Measurements from ENCODE around the gene OTOL1.

Gene OTOL1

DNA sequence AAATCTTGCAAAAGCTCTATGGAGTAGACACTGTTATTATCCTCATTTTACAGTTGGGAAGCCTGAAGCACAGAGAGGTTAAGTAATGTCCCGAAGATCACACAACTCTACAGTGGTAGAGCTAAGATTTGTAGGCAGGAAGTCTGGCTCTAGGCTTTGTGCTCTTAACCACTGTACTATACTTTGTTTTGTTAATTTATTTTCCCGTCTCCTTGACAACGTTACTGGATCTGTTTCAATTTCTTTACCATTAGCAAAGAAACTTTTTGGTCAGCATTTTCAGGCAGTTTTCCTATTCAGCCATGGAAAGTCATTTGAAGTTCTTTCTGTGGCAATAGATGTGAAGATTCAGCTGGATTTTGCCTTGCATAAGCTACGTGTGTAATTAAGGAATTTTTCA is 51.7 kb downstream of the OTOL1 start:
- DNase-seq = no peak

- DNase-seq = no peak
Observed at GRCh38 chr3:161549261-161549660, 52.7 kb downstream of the OTOL1 start.

- no peak for DNase-seq
Observed at GRCh38 chr3:161550491-161551195, 54.0 kb downstream of the OTOL1 start.

DNA sequence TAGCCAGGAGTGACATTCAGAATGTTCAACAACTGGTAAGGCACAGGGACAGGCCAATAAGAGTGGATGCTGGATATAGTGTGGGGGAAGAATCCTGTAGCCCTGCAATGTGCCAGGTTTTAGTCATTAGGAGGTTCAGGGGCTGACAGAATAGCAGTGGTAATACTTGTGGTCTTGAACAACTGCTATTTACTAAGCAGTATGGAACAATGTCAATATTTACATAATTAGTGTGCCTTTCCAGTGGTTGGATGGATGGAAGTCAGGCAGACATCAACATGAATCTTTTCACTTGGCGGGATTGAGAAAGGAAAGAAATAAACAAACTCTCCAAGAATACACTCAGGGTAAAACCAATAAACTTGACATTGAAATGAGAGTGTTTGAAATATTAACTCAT is 55.1 kb downstream of the OTOL1 start:
- no peak for DNase-seq

DNA sequence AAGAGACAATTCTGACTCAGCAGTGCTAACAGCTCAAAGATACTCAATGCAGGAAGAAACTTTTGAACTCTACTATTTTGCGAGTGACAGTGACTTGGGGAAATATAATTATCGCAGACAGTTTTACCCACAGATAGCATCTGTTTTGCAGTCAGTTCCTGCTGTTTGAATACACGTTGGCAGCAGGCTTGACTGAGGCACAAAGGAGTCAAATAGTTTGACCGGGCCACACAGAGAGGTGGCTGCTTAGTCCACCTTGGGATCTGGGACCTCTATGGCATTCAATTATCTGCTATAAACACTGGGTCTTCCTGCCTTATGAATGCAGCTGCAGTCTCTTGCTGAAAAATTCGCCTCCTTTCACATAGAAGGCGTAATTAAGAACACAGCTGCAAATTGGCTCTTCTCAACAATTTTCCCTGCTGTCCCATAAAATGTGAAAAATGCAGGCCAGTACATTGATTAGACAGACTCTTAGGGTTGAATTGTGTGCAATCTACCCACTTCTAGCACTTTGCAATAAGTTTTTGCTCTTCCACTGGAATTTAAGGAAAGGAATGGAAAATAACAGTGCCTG is 56.5 kb downstream of the OTOL1 start:
- DNase-seq = no peak

Measured in hematopoietic multipotent progenitor cell treated with erythropoietin and hydrocortisone succinate and interleukin-3 and kit ligand, for 8 days (in vitro differentiated cells).